ENCODE data around the gene P4HA2.
A peak's percentile ranks its signal among the peaks of the same experiment; 100 is the strongest.

Gene P4HA2

GRCh38 chr5:132230871-132231270 lies 3.2 kb upstream of the P4HA2 start:
- TF ChIP-seq CTCF (IDR thresholded peaks at IDR 0.05; ENCODE audit: low read depth, low read length, missing control alignments), result no peak
- DNase-seq (ENCODE audit: extremely low read depth, low read depth), result no peak

GRCh38 chr5:132229236-132229635 lies 1.6 kb upstream of the P4HA2 start:
- no peak for DNase-seq (ENCODE audit: extremely low read depth, low read depth)
- H3K4me3 ChIP-seq (replicated peaks; ENCODE audit: low read depth, low read length), result no peak overlapping the region
- TF ChIP-seq CTCF (IDR thresholded peaks at IDR 0.05; ENCODE audit: low read depth, low read length, missing control alignments), result no peak

More at GRCh38 chr5:132230871-132231270, 3.2 kb upstream of the P4HA2 start:
- H3K4me3 ChIP-seq (replicated peaks; ENCODE audit: low read depth, low read length), result no peak overlapping the region

GRCh38 chr5:132228241-132229035 lies 785 bp upstream of the P4HA2 start:
- no peak for TF ChIP-seq CTCF (IDR thresholded peaks at IDR 0.05; ENCODE audit: low read depth, low read length, missing control alignments)
- H3K4me3 ChIP-seq (replicated peaks; ENCODE audit: low read depth, low read length), result peak overlapping the region; percentile 54
- DNase-seq (ENCODE audit: extremely low read depth, low read depth), result no peak

GRCh38 chr5:132227235-132227484 lies 493 bp downstream of the P4HA2 start:
- TF ChIP-seq CTCF (IDR thresholded peaks at IDR 0.05; ENCODE audit: low read depth, low read length, missing control alignments), result no peak
- peak overlapping the region; percentile 54 for H3K4me3 ChIP-seq (replicated peaks; ENCODE audit: low read depth, low read length)
- no peak for DNase-seq (ENCODE audit: extremely low read depth, low read depth)

GRCh38 chr5:132226516-132227234 lies 978 bp downstream of the P4HA2 start:
- TF ChIP-seq CTCF (IDR thresholded peaks at IDR 0.05; ENCODE audit: low read depth, low read length, missing control alignments), result no peak
- H3K4me3 ChIP-seq (replicated peaks; ENCODE audit: low read depth, low read length), result peak overlapping the region; percentile 54
- no peak for DNase-seq (ENCODE audit: extremely low read depth, low read depth)

GRCh38 chr5:132225165-132226032 lies 2.3 kb downstream of the P4HA2 start:
- H3K4me3 ChIP-seq (replicated peaks; ENCODE audit: low read depth, low read length), result no peak overlapping the region
- no peak for DNase-seq (ENCODE audit: extremely low read depth, low read depth)
- no peak for TF ChIP-seq CTCF (IDR thresholded peaks at IDR 0.05; ENCODE audit: low read depth, low read length, missing control alignments)

Measured in HFF-Myc (cell line).